Thoracic aorta (tissue), 2 donors: Measurements from ENCODE around the gene TTC31. TPM values are rescaled to one million over a fixed set of nuclear protein-coding genes. Genes with fewer than 3 reads are reported as not detected.
"Not testable (repeated sequence)": the region's sequence is repeated elsewhere in the genome, so short reads cannot be mapped to it uniquely, and the experiment has no call there.

Experiments
- ATAC-seq: fragments of 150-250 bp; one replicate; pipeline ENCODE4 v1.8.0; 2017; ENCODE audit warnings: low read depth; ENCODE audit not compliant: insufficient number of reproducible peaks, low FRiP score
- DNase-seq: peaks from one replicate; pipeline ENCODE4 v3.0.0-alpha.2; 2020; ENCODE audit warnings: low spot score
- H3K27ac ChIP-seq, 2 donors: fragments of 200-600 bp; sonication (generic); 1 replicate in 1 of 2; 2 replicates in 1 of 2; pipeline ENCODE4 v1.5.1; 2016; ENCODE audit warnings: mild to moderate bottlenecking in 2 of 2, moderate library complexity in 2 of 2
- H3K27me3 ChIP-seq: fragments of 200-600 bp; sonication (generic); replicated peaks from 2 replicates; pipeline ENCODE4 v1.6.0; 2016; ENCODE audit warnings: mild to moderate bottlenecking; ENCODE audit not compliant: insufficient read depth
- H3K36me3 ChIP-seq: fragments of 200-600 bp; sonication (generic); one replicate; pipeline ENCODE4 v1.5.1; 2016
- H3K4me1 ChIP-seq, 2 donors: fragments of 200-600 bp; sonication (generic); 1 replicate in 1 of 2; 2 replicates in 1 of 2; pipeline versions ENCODE4 v1.5.1 to v1.6.0; 2016; ENCODE audit warnings: low read depth in 2 of 2, mild to moderate bottlenecking in 1 of 2; ENCODE audit not compliant: control insufficient read depth in 1 of 2
- H3K4me3 ChIP-seq: fragments of 200-600 bp; sonication (generic); 2 replicates; pipeline ENCODE4 v1.5.1; 2016; ENCODE audit warnings: mild to moderate bottlenecking
- H3K9me3 ChIP-seq: fragments of 200-600 bp; sonication (generic); 2 replicates; pipeline ENCODE4 v1.5.1; 2016
- total RNA-seq, 2 donors: library from RNA; depleted of rRNA; stranded (reverse); fragments of >200 nt; gene quantifications; one replicate each; pipeline versions ENCODE4 v1.1.0 to v1.2.3, GENCODE V29; 2016
- TF ChIP-seq, protein P1 (sequence below): fragments of 200-600 bp; sonication (generic); IDR thresholded peaks from one replicate; pipeline ENCODE4 v1.5.1; 2019; ENCODE audit warnings: antibody characterized with exemption

TTC31 gene
- total RNA-seq, 2 donors from 2014 or later, result 37.9 to 38.9 TPM

DNA sequence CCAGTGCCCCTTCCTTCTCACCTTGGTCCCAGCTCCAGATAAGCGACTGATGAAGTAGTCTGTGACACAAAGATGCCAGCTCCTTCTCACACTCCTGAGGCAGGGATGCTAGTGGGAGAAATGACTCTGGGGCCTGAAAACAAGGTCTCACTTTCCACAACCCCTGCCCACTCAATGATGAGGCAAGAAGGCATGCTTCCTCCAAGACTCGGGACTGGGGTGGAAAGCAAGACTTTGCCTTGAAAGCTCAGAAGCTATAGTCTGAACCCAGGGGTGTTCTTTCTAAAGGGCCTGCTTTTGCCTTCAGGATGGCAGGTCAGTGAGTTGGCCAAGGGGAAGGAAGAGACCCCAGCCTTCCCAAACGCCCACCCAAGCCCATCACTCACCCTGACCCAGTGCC, 1.4 kb upstream of the TTC31 start:
- TF ChIP-seq, protein P1, sequence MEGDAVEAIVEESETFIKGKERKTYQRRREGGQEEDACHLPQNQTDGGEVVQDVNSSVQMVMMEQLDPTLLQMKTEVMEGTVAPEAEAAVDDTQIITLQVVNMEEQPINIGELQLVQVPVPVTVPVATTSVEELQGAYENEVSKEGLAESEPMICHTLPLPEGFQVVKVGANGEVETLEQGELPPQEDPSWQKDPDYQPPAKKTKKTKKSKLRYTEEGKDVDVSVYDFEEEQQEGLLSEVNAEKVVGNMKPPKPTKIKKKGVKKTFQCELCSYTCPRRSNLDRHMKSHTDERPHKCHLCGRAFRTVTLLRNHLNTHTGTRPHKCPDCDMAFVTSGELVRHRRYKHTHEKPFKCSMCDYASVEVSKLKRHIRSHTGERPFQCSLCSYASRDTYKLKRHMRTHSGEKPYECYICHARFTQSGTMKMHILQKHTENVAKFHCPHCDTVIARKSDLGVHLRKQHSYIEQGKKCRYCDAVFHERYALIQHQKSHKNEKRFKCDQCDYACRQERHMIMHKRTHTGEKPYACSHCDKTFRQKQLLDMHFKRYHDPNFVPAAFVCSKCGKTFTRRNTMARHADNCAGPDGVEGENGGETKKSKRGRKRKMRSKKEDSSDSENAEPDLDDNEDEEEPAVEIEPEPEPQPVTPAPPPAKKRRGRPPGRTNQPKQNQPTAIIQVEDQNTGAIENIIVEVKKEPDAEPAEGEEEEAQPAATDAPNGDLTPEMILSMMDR, result no peak
- H3K4me3 ChIP-seq, result peak overlapping the region; percentile 100
- peaks cover 13% of the 10 kb centered on the region for H3K36me3 ChIP-seq
- ATAC-seq (no peak), DNase-seq (no peak)
- no peaks in the 10 kb centered on the region for H3K9me3 ChIP-seq
- no peaks in the 10 kb centered on the region for H3K27me3 ChIP-seq
- peaks cover 23 to 35% of the 10 kb centered on the region in 2 donors for H3K4me1 ChIP-seq
- H3K27ac ChIP-seq, result peak overlapping the region in 1 of 2 donors; percentile 88

DNA sequence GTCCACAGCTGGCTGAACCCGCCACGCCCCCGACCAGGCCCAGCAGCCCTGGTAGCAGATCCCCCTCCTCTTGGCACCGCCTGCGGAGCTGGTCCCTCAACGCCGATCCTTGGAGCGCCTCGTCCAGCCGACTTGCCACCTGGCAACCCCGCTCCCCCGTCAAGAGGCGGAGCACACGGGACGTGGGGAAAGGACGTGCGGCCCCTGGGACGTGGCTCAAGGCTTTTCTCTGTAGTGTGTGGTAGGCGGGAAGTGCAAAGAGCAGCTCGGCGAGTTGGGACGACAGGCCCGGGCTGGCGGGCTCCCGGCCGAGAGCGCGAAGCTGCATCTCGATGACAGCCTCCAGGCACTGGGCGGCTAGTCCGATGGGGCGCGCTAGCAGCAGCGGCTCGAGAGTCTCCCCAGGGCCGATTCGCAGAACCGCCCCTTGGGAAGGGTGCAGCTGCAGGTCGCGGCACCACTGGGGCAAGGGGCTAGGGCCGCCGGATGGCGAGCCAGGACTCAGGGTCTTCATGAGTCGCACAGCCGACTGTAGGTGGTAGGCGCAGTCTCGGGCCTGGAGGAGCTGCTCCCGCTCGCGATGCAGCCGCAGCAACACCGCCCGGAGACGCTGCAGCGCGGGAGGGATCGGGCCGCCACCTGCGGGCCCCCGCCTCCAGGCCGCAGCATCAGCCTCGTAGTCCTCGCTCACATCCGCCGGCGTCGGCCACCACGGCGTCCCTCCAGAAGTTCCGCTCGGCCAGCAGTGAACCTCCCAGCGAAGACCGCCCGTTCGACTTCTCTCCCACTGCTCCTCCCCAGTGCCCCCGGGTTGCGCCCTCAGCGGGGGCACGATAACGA, 700 bp upstream of the TTC31 start:
- no peaks in the 10 kb centered on the region for H3K27me3 ChIP-seq
- peak overlapping the region; percentile 88 to 94 for H3K27ac ChIP-seq
- peaks cover 18% of the 10 kb centered on the region for H3K36me3 ChIP-seq
- H3K9me3 ChIP-seq, result no peaks in the 10 kb centered on the region
- TF ChIP-seq, protein P1, result no peak
- DNase-seq (no peak), ATAC-seq (peak; percentile 26)
- H3K4me1 ChIP-seq, result peaks cover 23 to 35% of the 10 kb centered on the region in 2 donors
- H3K4me3 ChIP-seq, result peak overlapping the region; percentile 100

DNA sequence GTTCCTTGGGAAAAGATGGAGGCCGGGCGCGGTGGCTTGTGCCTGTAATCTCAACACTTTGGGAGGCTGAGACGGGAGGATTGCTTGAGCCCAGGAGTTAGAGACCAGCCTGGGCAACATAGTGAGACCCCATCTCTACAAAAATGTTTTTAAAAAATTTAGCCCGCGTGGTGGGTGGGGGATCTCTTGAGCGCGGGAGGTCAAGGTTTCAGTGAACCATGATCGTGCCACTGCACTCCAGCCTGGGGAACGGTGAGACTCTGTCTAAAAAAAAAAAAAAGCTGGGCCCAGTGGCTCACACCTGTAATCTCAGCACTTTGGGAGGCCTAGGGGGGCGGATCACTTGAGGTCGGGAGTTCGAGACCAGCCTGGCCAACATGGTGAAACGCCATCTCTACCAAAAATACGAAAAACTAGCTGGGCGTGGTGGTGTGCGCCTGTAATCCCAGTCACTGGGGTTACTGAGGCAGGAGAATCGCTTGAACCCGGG, 839 bp downstream of the TTC31 start:
- H3K9me3 ChIP-seq, H3K27me3 ChIP-seq, ATAC-seq, DNase-seq: not testable (repeated sequence)
- peaks cover 23 to 35% of the 10 kb centered on the region in 2 donors for H3K4me1 ChIP-seq
- H3K27ac ChIP-seq, result peak overlapping the region in 1 of 2 donors; percentile 88
- H3K36me3 ChIP-seq, result peaks cover 13% of the 10 kb centered on the region
- peak overlapping the region; percentile 100 for H3K4me3 ChIP-seq

DNA sequence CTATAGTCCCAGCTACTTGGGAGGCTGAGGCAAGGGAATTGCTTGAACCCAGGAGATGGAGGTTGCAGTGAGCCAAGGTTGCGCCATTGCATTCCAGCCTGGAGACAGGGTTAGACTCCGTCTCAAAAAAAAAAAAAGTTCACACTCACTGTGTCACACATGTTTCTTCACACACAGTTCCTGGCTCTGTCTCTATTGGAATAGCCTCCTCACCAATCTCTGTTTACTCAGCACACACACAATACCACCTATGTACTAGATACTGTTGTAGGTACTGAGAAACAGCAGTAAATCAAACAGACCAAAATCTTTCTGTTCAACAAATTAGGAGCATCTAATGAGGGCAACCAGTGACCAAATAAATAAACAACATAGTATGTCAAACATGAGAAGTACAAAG, 3.3 kb downstream of the TTC31 start:
- no peak for ATAC-seq
- no peaks in the 10 kb centered on the region for H3K9me3 ChIP-seq
- peaks cover 25% of the 10 kb centered on the region for H3K36me3 ChIP-seq
- H3K27ac ChIP-seq, result no peak overlapping the region
- H3K27me3 ChIP-seq, result no peaks in the 10 kb centered on the region
- H3K4me1 ChIP-seq, result peaks cover 18 to 24% of the 10 kb centered on the region in 2 donors
- TF ChIP-seq, protein P1, result no peak
- H3K4me3 ChIP-seq, result no peak overlapping the region
- DNase-seq, result no peak

DNA sequence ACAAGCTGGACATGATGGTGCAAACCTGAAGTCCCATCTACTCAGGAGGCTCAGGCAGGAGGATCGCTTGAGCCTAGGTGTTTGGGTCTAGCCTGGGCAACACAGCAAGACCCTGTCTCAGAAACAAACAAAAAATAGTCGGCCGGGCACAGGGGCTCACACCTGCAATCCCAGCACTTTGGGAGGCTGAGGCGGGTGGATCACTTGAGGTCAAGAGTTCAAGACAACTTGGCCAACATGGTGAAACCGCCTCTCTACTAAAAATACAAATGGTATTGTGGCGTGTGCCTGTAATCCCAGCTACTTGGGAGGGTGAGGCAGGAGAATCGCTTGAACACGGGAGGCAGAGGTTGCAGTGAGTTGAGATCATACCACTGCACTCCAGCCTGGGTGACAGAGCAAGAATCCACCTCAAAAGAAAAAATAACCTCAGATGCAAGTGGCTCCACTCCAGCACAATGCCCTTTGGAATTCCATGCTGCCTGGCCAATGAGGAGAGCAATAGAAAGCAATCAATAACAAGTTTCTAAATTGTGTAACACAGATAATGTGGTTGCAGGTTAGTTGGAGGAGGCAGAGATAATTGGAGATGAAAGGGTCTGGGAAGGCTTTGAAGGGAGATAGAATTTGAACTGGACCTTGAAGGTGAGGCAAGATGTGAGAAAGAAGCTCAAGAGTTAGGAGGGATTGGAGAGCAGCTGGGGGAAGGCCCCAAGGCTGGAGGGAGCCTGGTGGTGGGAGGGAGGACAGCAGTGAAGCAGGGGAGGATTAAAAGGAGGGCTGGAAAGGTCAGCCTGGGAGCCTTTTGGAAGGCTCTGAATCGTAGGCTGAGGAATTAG, 6.0 kb downstream of the TTC31 start:
- Histone ChIP-seq H3K27ac (no peak overlapping the region), H3K27me3 (no peaks in the 10 kb centered on the region), H3K9me3 (no peaks in the 10 kb centered on the region), H3K4me1 (peaks cover 4 to 7% of the 10 kb centered on the region in 2 donors), H3K4me3 (no peak overlapping the region), H3K36me3 (peaks cover 52% of the 10 kb centered on the region)
- ATAC-seq, result no peak
- DNase-seq, result no peak
- TF ChIP-seq, protein P1, result no peak
